ENCODE results near the gene FUT4.
"Not testable (repeated sequence)": the region's sequence is repeated elsewhere in the genome, so short reads cannot be mapped to it uniquely, and the experiment has no call there.

Gene FUT4

GRCh38 chr11:94533696-94534630 is 9.8 kb upstream of the FUT4 start:
- no peak for DNase-seq

GRCh38 chr11:94536386-94536785 is 7.3 kb upstream of the FUT4 start:
- no peak for DNase-seq

DNA sequence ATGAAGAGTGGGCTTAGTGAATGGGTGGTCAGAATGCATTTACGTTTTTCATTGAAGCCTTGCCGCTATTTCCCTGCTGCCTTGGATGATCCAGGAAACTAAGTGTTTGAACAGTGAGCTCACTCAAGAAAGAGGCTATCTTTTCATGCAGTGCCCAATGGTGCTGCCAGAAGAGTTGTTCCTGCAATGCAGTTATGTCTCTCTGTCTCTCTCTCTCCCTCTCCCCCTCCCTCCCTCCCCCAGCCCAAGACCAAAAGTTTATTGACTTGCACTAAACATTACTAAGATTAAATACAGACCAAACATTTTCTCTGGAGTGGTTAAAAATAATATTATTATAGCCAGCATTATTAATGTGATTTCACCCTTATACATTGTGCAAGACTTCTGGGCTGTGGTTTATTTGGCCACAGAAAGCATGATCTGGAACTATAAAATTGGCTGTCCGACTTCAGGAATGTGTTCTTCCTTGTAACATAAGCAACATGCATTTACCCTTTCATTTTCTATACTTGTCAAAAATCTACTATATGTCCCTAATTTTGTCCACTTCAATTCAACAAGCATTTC is 6.6 kb upstream of the FUT4 start:
- no peak for DNase-seq

DNA sequence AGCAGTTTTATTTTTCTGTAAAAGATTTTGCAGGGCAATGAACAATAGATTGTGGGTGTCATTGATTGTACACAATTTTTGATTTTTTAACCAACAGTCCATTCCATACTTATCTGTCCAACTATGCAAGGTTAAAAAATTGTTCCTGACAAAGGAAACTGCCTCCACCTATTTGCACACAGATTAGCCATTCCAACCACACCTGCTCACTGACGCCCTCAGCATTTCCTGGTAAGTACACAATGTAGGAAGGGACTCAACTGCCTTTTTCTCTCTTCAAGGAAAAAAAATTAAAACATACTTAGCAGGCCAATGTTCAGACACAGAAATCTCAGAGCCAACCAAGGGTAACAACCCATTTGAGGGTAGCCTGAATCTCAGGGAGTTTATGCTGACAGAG is 4.3 kb upstream of the FUT4 start:
- no peak for DNase-seq

GRCh38 chr11:94544646-94545263 is 1.0 kb downstream of the FUT4 start:
- DNase-seq: no peak

GRCh38 chr11:94545264-94546161 is 1.8 kb downstream of the FUT4 start:
- DNase-seq: no peak

GRCh38 chr11:94546162-94546470 is 2.4 kb downstream of the FUT4 start:
- DNase-seq: no peak

GRCh38 chr11:94546886-94547285 is 3.2 kb downstream of the FUT4 start:
- DNase-seq: no peak

DNA sequence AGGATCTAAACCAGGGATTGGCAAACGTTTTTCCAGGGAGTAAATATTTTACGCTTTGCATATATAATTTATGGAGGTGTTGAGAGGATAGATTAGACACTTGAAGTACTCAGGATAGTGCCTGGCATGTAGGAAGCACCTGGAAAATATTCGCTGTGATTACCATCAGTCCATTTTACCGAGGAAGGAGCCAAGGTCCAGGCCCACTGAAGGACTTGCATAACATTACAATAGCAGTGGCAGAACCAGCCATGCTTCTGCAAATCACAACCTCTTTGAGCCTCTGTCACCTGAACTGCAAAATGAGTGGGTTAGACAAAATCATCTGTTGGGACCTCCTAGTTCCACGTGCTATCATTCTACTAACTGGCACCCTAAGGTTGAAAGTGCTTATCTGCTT is 5.4 kb downstream of the FUT4 start:
- DNase-seq: no peak

DNA sequence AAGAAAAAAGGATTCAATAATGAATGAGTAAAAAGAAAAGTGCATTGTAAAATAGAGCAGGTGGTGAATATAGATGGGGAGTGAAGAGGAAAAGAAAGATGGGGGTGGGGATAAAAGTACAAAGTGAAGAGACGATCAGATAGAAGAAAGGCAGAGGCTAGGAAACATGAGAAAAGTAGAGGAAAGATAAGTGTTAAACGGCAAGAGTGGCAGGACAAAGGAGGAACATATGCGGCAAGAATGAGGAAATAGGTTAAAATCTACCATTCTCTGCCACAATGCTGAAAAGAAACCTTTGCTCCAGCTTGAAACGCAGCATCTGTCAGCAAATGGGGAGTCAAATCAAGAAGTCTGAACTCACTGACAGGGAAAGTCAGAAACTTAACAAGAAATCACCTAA is 6.8 kb downstream of the FUT4 start:
- no peak for DNase-seq

DNA sequence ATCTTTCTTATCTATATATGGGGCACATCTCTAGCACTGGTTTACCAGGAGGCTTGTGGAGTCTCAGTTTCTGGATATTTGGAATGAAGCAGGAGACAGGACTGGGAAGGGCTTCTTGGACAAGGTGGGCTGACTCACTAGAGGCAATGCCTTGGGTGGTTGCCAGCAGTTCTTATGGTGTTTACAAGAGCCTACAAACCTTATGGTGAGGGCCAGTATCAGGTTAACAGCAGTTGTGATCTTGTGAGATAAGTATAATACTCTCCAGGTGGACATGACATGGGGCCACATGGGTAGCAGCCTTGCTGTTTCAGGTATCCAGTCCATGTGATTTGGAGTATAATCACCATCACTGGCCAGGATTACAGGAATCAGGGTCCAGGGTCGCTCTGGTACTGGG is 10.2 kb downstream of the FUT4 start:
- DNase-seq: no peak

GRCh38 chr11:94555752-94556329 is 12.1 kb downstream of the FUT4 start:
- DNase-seq: not testable (repeated sequence)

- no peak for DNase-seq
Observed at GRCh38 chr11:94557421-94557820, 13.7 kb downstream of the FUT4 start.

- DNase-seq: no peak
Observed at GRCh38 chr11:94557992-94558391, 14.3 kb downstream of the FUT4 start.

GRCh38 chr11:94558468-94558867 is 14.7 kb downstream of the FUT4 start:
- no peak for DNase-seq

GRCh38 chr11:94558932-94559331 is 15.2 kb downstream of the FUT4 start:
- DNase-seq: no peak

- no peak for DNase-seq
Observed at GRCh38 chr11:94559361-94559760, 15.6 kb downstream of the FUT4 start.

GRCh38 chr11:94560834-94561233 is 17.1 kb downstream of the FUT4 start:
- DNase-seq: no peak

DNA sequence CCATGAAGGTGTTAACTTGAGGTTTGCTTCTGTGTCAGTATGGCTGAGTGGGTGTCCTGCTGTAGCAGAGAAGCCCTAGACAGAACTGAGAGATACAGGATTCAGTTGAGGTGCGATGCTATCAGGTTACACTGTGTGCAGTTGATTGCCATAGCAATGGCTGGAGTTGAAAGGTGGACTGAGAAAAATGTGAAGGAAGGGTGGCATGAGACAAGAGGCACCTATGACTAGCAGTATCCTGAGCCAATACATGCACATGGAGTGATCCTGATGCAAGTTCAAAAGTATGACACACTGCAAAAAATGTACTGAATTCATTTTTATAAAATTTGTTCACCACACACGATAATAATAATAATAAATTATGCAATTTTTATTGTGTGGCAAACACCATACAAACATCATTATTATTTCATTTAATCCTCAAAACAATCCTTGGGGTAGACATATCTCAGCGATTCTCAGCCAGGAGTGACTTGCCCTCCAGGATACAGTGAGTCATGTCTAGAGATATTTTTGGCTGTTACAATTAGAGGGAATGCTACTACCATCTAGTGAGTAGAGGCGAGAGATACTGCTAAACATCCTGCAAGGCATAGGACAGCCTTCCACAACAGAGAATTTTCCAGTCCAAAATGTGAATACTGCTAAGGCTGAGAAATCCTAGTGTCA is 19.6 kb downstream of the FUT4 start:
- DNase-seq: no peak

DNA sequence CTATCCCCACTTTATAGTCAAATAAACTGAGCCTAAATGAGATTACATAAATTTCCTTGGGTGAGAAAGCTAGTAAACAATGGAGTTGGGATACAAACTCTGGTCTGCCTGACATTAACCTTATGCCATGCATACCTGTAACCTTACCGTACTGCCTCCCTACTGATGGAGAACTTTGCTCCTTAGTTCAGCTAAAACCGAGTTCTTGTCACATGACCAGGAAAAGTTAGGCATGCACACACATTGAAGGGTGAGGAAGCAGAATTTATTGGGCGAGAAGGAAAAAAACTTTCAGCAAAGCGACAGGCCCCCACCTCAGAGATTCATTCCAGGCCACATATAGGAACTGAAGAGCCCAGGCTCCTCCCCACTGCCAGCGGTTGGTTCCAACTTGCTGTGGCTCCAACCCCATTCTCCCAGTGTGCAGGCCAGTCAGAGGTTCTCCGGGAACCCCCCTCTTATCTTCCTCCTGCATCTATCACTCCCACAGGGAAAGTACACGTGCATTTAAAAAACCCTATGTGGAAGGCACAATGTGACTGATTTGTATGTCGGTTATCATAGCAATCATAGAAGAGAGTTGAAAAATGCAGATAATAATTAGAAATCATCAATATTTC is 20.2 kb downstream of the FUT4 start:
- DNase-seq: no peak

DNA sequence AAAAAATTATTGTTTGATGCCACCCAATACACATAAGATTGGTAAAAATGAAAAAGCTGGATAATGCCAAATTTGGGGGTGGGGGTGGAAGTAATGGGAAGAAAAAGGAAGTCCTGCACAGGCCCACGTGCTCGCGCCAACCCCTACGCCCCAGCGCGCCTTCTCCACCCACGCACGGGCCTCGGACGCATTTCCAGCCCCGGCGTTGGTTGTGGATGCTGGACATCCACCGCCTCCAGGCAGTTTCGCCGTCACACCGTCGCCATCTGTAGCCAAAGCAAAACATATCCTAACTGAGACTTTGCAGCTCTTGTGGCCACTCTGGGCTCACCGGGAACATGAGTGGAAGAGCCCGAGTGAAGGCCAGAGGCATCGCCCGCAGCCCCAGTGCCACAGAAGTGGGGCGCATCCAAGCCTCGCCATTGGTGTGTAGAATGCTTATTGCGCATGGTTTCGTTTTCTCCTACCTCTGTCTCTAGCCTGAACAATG is 23.5 kb downstream of the FUT4 start, which contains the start of gene PIWIL4:
Gene PIWIL4 (plus strand): TSS at position 188 of the 490 bp plus-strand sequence. CDS start 151 bp downstream, at position 339.
- no peak for DNase-seq
